ENCODE data around the gene PIF1.
"Not testable (repeated sequence)": the region's sequence is repeated elsewhere in the genome, so short reads cannot be mapped to it uniquely, and the experiment has no call there.

The PIF1 gene

DNA sequence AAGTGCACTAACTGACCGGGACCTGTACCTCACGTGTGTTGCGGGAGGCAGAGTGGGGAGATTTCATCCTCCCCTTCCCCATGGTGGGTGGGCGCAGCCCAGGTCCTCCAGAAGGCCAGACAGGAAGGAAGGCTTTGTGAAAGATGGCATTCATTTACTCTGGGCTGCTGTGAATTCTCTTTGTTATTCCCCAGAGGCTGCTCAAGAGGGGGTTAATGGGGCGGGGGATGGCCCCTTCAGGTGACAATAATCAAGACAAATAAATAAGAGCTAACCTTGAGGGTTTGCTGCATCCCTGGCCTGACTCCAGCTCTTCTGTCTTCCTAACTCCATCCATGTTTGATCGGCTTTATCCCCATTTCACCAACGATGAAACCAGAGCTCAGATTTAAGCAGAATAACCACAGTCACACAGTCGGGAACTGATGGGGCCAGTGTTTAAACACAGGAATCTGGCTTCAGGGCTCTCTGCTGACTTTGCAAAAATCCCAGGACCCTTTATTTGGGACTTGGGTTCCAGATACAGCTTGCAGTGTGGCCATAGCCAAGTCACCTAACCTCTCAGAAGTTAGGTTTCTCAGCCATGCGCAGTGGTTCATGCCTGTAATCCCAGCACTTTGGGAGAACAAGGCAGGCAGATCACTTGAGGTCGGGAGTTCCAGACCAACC, 16.5 kb downstream of the PIF1 start:
- DNase-seq: no peak

DNA sequence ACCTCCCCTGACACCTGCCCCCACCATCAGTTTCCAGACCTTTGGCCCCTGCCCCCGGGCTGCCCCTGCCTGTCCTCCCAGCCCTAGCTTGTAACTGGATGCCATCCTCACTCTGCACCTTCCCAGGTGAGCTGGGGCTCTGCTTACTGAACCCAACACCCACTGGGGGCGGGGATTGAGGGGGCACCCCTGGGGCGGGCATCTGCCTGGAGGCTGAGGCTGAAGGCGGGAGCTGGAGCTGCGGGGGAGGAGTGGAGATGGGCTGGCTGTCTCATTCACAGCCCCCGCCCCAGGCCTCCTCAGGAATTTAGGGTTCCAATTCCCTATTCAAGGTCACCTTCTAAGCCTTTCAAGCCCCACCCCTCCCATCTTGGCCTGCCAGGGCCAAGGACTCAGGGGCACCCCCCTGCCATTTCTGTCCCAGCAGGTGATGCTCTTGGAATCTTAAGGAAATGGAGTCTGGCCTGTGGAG, 17.7 kb downstream of the PIF1 start:
- DNase-seq: no peak

DNA sequence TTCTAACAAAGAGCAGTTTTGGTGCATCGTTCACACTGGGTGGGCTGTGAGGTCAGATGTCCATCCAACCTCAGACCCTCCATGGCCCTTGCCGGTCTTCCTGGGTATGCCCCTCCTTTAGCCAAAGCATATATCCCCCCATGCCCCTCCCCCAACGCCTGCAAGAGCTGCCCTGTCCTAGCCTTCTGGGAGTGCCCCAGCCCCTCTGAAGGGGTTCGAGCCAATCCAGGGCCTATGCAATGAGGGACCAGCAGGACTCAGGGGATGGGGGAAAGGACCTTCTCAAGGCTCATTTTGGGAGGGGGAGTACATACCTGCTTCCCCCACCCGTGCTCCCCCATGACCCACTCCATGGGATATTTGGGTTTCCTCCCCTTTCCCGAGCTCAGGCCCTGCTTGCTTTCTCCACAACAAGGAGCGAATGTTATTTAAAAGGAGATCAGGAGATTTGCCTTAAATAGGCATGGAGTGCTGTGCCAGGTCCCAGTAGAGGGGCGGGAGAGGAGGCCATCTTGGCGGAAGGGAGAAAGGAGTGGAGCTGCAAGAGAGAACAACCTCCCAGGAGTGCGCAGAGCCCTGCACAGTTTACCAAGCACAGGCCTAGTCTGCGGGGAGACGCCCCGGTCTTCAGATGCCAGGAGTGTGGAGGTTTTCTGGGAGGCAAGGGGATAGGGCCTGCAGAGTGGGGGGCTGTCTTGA, 18.2 kb downstream of the PIF1 start:
- no peak for DNase-seq

DNA sequence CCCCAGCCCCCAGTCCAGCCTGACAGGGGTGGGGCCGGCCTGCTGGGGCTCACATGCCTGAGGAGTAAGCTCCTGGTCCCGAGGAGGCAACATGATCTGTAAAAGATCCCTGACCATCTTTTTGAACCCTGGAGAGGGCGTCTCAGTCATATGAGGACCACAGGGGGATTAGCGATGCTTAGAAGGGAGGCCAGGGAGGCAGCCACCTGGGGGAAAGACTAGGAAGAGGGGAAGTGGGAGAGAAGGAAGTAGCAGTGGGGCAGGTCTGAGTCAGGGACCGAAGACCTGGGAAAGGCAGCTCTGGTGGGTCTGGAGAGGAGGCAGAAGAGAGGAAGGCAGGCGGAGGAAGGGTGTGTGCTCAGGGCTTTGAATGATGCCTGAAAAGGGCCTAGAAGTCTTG, 18.9 kb downstream of the PIF1 start:
- DNase-seq: no peak

DNA sequence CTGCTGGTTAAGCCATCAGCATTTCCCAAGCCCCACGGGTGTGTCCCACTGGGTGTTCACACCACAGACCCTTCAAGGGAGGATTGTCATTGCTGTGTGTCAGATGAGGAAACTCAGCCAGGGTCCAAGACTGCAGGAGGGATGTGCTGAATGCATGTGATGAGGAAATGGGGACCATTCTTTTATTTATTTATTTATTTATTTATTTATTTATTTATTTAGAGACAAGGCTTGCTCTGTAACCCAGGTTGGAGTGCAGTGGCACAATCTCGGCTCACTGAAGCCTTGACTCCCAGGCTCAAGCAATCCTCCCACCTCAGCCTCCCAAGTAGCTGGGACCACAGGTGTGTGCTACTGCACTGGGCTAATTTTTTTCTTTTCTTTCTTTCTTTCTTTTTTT, 20.8 kb downstream of the PIF1 start:
- no peak for DNase-seq

DNA sequence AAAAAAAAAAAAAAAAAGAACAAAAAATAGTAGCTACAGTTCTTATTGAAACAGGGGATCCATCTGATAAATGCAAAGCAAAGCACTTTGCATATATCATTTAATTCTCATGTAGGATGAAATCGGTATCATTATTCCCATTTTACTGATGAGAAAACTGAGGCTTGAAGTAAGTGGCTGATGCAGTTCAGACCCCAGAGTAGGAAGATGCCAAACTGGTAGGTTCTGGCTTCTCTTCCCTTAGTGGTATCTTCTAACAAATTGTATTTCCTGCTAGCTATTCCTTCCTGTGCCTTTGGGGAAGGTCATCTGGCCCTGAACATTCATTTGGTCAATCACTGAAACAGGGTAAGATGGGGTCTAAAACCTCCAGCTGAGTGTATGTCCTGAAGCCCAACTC, 21.9 kb downstream of the PIF1 start:
- DNase-seq: no peak

DNA sequence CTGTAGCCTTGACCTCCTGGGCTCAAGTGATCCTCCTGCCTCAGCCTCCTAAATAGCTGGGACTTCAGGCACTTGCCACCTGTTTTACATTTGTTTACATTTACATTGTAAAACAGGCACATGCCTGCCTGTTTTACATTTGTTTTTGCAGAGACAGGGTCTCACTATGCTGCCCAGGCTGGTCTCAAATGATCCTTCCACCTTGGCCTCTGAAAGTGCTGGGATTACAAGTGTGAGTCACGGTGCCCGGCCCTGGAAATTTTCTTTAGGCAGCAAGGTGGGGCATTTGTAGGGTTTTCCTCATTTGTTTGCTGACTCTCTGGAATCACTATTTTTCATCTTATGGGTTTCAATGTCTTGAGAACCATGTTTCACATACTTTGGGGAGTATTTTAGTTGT, 25.0 kb downstream of the PIF1 start:
- no peak for DNase-seq

DNA sequence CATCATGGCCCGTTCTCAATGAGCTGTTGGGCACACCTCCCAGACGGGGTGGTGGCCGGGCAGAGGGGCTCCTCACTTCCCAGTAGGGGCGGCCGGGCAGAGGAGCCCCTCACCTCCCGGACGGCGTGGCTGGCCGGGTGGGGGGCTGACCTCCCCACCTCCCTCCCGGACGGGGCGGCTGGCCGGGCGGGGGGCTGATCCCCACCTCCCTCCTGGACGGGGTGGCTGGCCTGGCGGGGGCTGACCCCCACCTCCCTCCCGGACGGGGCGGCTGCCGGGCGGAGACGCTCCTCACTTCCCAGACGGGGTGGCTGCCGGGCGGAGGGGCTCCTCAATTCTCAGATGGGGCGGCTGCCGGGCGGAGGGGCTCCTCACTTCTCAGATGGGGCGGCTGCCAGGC, 26.5 kb downstream of the PIF1 start:
- DNase-seq: not testable (repeated sequence)

DNA sequence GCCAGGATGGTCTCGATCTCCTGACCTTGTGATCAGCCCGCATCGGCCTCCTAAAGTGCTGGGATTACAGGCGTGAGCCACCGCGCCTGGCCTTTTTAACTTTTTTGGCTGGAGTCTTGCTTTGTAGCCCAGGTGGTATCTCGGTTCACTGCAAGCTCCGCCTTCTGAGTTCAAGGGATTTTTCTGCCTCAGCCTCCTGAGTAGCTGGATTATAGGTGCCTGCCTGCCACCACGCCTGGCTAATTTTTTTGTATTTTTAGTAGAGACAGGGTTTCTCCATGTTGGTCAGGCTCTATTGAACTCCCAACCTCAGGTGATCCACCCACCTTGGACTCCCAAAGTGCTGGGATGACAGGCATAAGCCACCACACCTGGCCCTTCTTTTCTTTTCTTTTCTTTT, 29.5 kb downstream of the PIF1 start:
- DNase-seq: not testable (repeated sequence)

DNA sequence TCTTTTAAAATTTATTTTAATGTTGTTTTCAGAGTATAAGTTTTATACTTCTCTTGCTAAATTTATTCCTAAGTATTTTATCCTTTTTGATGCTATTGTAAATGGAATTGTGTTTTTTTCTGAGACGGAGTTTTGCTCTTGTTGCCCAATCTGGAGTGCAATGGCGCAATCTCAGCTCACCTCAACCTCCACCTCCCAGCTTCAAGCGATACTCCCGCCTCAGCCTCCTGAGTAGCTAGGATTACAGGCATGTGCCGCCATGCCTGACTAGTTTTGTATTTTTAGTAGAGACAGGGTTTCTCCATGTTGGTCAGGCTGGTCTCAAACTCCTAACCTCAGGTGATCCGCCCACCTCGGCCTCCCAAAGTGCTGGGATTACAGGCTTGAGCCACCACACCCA, 30.1 kb downstream of the PIF1 start:
- not testable (repeated sequence) for DNase-seq

DNA sequence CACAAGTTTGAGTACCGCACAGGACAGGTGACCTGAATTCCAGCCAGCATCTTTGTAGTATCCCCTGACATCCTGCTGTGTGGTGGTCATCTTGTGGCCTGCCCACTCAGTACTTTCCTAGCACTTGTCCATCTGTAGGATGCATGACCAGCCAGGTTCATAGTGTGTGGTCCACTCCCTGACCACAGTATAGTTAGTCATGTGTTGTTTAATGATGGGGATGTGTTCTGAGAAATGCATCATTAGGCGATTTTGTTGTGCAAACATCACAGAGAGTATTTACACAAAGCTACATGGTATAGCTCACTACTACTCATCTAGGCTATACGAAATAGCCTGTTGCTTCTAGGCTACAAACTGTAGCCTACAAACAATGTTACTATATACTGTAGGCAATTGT, 33.2 kb downstream of the PIF1 start:
- DNase-seq: no peak

DNA sequence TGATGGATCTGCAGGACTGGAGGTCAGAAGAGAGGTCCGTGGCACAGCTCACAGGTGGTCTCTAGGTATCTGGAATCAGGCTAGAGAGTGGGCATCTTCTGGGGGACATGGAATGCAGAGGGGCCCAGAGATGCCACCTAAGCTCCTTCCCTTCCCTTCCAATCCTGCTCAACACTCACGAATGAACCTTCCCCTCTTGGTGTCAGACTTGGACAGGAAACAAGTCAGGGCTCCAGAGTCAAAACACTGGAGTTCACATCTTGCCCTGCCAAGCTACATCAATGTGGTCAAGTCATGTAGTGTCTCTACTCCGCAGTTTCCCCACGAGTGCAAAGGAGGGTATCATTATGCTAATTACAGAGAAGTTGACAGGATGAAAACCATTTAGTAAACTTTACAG, 34.0 kb downstream of the PIF1 start:
- no peak for DNase-seq

DNA sequence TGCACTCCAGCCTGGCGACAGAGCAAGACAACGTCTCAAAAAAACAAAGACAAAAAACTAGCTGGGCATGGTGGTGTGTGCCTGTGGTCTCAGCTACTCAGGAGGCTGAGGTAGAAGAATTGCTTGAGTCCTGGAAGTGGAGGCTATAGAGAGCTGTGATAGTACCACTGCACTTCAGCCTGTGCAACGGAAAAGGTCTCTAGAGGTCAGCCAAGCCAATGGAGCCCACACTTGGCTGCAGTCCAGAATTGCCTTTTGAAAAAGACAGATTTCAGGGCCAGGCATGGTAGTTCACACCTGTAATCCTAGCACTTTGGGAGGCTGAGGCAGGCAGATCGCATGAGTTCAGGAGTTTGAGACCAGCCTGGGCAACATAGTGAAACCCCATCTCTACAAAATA, 41.7 kb downstream of the PIF1 start:
- DNase-seq: no peak

DNA sequence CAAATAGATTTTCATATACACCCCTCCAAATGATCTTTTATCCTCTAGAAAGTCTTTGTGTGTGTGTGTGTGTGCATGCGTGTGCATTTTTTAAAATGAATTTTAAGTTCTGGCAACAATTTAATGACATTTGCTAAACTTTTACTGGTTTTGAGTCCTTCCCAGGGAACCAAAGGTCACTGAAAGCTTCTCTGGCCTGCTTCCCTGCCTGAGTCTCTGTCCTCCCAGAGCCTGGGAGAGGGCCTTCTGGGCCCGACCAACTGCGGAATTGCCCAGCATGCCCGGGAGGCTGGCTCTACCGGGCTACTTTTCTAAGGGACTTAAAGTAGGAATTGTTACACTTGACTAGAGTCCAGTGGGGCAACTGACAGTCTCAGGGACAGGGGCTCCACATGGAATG, 42.7 kb downstream of the PIF1 start:
- no peak for DNase-seq

DNA sequence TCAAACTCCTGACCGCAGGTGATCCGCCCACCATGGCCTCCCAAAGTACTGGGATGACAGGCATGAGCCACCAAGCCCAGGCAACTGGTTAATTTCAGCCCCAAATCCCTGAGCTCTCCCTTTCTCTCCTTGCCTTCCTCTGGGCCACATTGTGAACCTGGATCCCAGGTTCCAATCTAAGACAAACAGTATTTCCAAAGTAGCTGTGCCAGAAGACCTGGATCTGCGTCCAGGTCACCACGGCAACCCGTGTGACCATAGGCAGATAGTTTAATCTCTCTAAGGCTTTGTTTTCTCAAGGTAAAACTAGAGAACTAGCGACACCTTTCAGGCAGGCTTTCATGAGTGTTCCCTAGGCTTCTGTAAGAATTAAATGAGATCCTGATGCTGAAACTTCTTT, 44.1 kb downstream of the PIF1 start:
- DNase-seq: no peak

DNA sequence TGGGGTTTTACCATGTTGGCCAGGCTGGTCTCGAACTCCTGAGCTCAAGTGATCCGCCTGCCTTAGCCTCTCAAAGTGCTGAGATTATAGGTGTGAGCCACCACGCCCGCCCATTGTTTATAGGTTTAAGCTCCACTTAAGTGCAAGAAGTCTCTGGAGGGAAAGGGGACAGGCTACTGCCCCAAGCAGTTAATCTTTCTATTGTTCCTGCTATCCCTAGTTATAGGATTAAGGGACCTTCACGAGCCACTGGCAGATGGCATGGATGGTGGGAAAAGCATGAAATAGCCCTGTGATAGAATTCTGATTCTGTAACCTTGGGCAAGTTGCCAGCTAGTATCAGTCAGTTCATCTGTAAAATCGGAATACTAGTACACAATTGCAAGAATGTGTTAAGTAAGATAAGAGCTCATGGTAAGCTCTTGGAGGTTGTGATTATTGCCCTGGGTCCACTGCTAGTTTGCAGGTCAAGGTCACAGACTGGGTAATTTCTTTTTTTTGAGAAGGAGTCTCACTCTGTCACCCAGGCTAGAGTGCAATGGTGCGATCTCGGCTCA, 44.8 kb downstream of the PIF1 start:
- DNase-seq: no peak

DNA sequence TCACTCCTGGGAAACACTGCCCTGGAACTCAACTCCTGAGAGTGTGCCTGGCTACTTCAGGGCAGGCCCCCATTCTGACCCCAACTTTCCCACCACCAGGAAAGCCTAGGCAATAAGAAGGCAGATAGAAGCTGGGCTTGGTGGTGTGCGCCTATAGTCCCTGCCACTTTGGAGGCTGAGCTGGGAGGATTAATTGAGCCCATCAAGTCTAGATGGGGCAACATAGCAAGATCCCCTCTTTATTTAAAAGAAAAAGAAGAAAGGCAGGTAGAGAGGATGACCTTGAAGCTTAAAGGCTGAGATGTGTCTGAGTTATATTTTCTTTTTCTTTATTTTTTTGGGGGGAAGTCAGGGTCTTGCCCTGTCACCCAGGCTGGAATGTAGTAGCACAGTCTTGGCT, 45.8 kb downstream of the PIF1 start:
- no peak for DNase-seq

DNA sequence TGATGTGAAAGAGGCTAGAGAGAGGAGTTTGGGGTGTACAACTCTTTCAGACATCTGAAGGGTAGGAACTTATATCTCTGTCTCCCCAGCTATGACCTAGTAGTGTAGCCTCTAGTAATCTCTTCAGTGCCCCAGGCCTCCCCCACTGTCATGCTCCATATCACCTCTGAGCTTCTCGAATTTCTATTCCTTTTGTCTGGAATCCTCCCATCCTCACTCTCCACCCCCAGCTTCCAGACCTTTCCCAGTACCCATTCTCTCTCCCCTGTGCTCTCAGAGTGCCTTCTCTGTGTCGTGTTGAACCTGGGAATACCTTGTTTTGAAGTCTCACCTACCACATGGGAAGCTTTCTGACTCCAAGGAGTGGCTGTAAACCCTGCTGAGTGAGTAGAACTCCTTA, 46.4 kb downstream of the PIF1 start:
- DNase-seq: no peak

DNA sequence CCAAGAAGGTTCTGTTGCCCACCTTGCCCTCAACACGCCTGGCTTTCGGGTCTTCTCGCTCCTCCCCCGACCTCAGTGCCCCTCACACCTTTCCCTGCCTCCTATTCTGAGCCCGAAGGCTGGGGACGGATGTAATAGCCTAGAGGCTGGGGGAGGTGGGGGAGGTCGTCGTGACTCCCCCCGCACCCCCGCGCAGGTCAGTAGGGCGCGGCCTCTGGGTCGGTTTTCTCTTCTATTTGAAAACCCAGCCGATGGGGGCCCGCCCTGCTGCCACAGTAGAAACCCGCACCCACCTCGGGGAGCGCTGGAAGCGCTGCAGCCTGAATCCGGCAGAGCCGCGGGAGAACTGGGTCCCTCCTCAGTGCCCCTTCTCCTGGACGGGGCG, 49.1 kb downstream of the PIF1 start:
- DNase-seq: no peak

DNA sequence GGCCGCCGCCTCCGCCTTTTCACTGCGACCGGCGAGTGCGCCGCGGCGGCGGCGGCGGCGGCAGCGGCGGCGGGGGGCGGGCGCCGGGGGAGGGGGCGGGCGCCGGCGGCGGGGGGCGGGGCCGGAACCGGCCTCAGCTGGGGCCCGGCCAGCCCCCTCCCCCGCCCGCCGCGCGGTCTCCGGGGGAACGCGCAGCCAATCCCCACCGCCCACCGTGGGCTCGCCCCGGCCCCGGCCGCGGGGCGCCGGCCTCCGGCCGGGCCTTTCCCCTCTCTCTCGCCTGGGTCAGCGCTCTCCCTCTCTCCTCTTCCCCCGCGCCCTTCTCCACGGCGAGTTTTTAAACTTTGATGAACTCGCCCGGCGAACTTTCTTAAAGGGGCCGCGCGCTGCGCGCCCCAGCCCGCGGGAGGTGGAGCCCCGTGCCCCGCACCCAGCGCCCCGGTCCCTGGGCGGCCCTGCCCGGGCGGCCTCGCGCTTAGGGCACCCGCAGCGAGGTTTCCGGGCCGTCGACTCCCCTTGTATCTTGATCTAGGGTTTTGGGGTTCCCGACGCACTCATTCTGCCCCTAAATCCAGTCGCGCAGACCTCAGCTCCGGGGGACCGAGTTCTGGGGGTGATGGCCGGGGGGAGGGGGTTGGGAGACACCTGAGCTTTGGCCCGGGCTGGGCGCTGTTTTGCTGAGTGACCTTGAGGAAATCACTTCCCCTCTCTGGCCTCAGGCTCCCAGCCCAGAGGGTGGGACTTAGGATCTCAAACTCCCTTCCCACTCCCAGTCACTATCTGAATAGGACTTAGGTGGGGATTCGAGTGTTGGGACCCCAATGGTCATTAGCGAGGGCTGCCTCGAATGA, 49.7 kb downstream of the PIF1 start, which contains the start of gene RBPMS2:
TSS of gene RBPMS2 (minus strand) at position 39 of the 851 bp plus-strand sequence. CDS start 270 bp downstream, outside the sequence.
- DNase-seq: no peak

DNA sequence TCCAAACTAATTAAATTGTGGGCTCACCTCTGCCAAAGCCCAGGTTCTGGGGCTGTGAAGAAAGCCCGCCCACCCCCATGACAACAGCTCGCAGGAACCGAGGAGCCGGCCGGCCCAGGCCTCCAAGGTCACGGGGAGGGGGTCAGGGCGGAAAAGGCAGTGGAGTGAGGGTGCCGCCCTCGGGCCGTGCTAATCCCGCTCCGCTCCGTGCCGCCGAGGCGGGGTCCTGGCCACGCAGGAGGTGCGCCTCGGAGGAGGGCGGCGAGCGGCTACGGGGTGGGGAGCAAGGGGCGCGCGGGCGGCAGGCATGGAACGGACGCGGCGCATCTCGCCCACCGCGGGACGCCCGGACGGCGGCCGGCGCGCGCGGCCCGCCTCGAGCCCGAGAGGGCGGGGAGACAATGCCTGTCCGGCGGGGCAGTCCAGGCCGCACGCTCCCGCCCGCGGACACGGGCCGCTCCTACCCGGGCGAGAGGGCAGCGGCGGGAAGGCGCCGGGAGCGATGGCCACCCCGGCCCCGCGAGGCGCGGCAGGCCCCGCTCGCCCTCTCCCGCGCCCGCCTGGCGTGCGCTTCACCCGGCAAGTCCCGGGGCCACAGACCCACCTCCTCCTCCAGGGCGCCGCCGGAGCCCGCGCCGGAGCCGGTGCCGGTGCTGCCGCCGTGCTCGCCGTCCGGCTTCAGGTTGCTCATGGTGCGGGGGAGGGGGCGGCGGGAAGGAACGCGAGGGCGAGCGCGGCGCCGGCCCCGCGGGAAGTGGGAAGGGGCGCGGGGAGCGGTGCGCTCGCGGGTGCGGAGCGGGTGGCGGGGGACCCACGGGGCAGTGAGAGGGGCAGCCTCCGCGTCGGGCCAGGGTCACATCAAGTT, 50.6 kb downstream of the PIF1 start:
- peak; percentile 66 for DNase-seq

DNA sequence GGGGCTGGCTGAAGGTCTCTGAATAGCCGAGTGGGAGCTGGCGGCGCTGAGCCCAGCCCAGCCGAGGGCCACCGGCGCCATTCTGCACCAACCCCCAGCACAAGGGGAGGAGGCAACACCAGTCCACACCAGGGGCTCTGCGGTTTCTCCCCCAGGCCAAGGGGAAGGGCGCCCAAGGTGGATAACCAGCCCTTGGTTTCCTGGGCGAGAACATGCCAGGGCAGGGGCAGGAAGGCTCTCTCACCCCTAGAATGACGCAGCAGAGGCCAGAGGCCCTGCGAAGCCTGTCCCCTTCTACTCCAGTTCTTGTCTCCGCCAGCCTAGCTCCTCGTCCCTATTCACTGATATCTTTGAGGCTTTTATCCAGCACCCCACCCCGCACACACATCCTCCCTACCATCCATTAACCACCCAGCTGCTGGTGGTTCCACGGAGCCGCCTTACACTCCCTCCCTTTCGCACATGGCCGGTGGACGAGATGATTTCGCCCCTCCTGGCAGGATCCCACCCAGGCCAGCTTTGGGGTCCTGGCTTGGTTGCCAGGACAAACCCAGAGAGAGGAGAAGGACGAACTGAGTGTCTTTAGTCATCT, 51.3 kb downstream of the PIF1 start:
- no peak for DNase-seq

Measured in activated effector memory CD4-positive, alpha-beta T cell treated with anti-CD3 and anti-CD28 coated beads, Interleukin-2, amount 50 U/mL, for 16 hours (primary cell).